Naive thymus-derived CD4-positive, alpha-beta T cell (primary cell): Measurements from ENCODE around the gene C21orf91. TPM values are rescaled to one million over a fixed set of nuclear protein-coding genes. Genes with fewer than 3 reads are reported as not detected.
A peak's percentile ranks its signal among the peaks of the same experiment; 100 is the strongest.

Experiments
- ATAC-seq: fragments of 150-1000 bp; cut with Tn5 transposase; 2 replicates; pipeline ENCODE4 v1.10.0; 2021; ENCODE audit warnings: mild to moderate bottlenecking, moderate library complexity
- CTCF ChIA-PET: fragments of 350-600 bp; sonication (Branson Sonifier 250); formaldehyde crosslinking; loops from one replicate; lab custom pipeline; 2021; ENCODE audit warnings: antibody characterized with exemption; lab: Charles Lee
- POLR2A ChIA-PET: fragments of 350-600 bp; sonication (Branson Sonifier 250); formaldehyde crosslinking; loops from one replicate; lab custom pipeline; 2021; ENCODE audit warnings: antibody characterized with exemption, inconsistent platforms; lab: Charles Lee
- DNase-seq, 9 donors: peaks; one replicate each; pipeline versions ENCODE4 v3.0.0 to v3.0.0-alpha.2; 2020 to 2022; ENCODE audit warnings: mixed read lengths in 1 of 9
- H3K27ac ChIP-seq: one replicate; pipeline ENCODE4 v1.7.0; 2013; ENCODE audit warnings: mild to moderate bottlenecking, low read depth, low read length, moderate library complexity
- H3K27me3 ChIP-seq, 2 donors: one replicate each; pipeline ENCODE4 v1.7.0; 2013; ENCODE audit warnings: low read length in 2 of 2, mild to moderate bottlenecking in 2 of 2, moderate library complexity in 2 of 2; ENCODE audit not compliant: control insufficient read depth in 2 of 2, insufficient read depth in 2 of 2
- H3K36me3 ChIP-seq, 3 experiments: 1 replicate in 2 of 3; 2 replicates in 1 of 3; pipeline ENCODE4 v1.7.0; 2013; ENCODE audit warnings: low read length in 3 of 3, mild to moderate bottlenecking in 3 of 3, moderate library complexity in 1 of 3; ENCODE audit not compliant: insufficient read depth in 3 of 3, control insufficient read depth in 2 of 3
- H3K4me1 ChIP-seq, 2 donors: one replicate each; pipeline ENCODE4 v1.7.0; 2013; ENCODE audit warnings: low read length in 2 of 2, mild to moderate bottlenecking in 2 of 2, moderate library complexity in 1 of 2; ENCODE audit not compliant: control insufficient read depth in 2 of 2, insufficient read depth in 2 of 2
- H3K4me3 ChIP-seq: 2 replicates; pipeline ENCODE4 v1.7.0; 2013; ENCODE audit warnings: mild to moderate bottlenecking, low read length
- H3K9me3 ChIP-seq, 3 experiments: 1 replicate in 2 of 3; 2 replicates in 1 of 3; pipeline ENCODE4 v1.7.0; 2013; ENCODE audit warnings: low read length in 3 of 3; ENCODE audit not compliant: control insufficient read depth in 2 of 3
- H3K27ac Mint-ChIP-seq, 9 donors: one replicate each; pipeline ENCODE4 v1.8.0; 2020 to 2022; ENCODE audit warnings: mixed read lengths in 9 of 9, mild to moderate bottlenecking in 8 of 9, moderate library complexity in 5 of 9, inconsistent platforms in 2 of 9
- H3K27me3 Mint-ChIP-seq, 5 donors: one replicate each; pipeline ENCODE4 v1.8.0; 2021 to 2022; ENCODE audit warnings: mixed read lengths in 5 of 5, mild to moderate bottlenecking in 1 of 5
- H3K36me3 Mint-ChIP-seq, 5 donors: one replicate each; pipeline ENCODE4 v1.8.0; 2020 to 2022; ENCODE audit warnings: mixed read lengths in 5 of 5, mild to moderate bottlenecking in 3 of 5, inconsistent platforms in 1 of 5
- H3K4me1 Mint-ChIP-seq, 7 donors: one replicate each; pipeline ENCODE4 v1.8.0; 2020 to 2022; ENCODE audit warnings: mixed read lengths in 7 of 7, mild to moderate bottlenecking in 3 of 7, inconsistent platforms in 1 of 7
- H3K4me3 Mint-ChIP-seq, 10 donors: one replicate each; pipeline ENCODE4 v1.8.0; 2020 to 2022; ENCODE audit warnings: mild to moderate bottlenecking in 10 of 10, mixed read lengths in 10 of 10, moderate library complexity in 6 of 10, inconsistent platforms in 2 of 10
- H3K9me3 Mint-ChIP-seq, 11 donors: one replicate each; pipeline ENCODE4 v1.8.0; 2020 to 2022; ENCODE audit warnings: mixed read lengths in 11 of 11, mild to moderate bottlenecking in 4 of 11, inconsistent platforms in 1 of 11, moderate library complexity in 1 of 11
- intact Hi-C, 2 donors: fragments of 100-400 bp; cut with micrococcal nuclease; formaldehyde crosslinking; loops; one replicate each; pipeline ENCODE4 v1.15.1; 2023
- polyA plus RNA-seq, 2 donors: library from polyadenylated mRNA; unstranded; fragments of 300-500 nt; fragmentation: Illumina TruSeq; gene quantifications; one replicate each; pipeline ENCODE4 v1.2.3, GENCODE V29; 2021
- total RNA-seq, 6 experiments: library from RNA in 5 of 6; stranded (reverse) in 5 of 6; gene quantifications; 1 replicate in 5 of 6; 2 replicates in 1 of 6; pipeline ENCODE4 v1.2.3 and lab custom pipeline; 2021 to 2026

The C21orf91 gene
- total and polyA plus RNA-seq, 7 experiments from 2014 or later = 26.0 to 59.8 (median 40.8) TPM

GRCh38 chr21:17759511-17760178 is 59.5 kb downstream of the C21orf91 start:
- DNase-seq = no peak
- POLR2A ChIA-PET = interaction anchor here (0.6 kb wide), 1 partner anchor 8 kb away, joined by 3 read pairs; no protein-coding TSS in a partner anchor
- Histone ChIP-seq H3K27ac (no peak overlapping the region), H3K4me1 (no peaks in the 10 kb centered on the region), H3K4me3 (no peak overlapping the region), H3K9me3 (no peaks in the 10 kb centered on the region), H3K36me3 (no peaks in the 10 kb centered on the region), H3K27me3 (no peaks in the 10 kb centered on the region)
- CTCF ChIA-PET = interaction anchor here (0.6 kb wide), 1 partner anchor 78 kb away, joined by 3 read pairs; no protein-coding TSS in a partner anchor
- Mint-ChIP-seq H3K4me3 (no peak overlapping the region), H3K36me3 (peaks cover 0 to 14% (median 0%) of the 10 kb centered on the region in 5 donors), H3K9me3 (peaks cover 0 to 6% (median 0%) of the 10 kb centered on the region in 11 donors), H3K4me1 (peaks cover 0 to 7% (median 0%) of the 10 kb centered on the region in 7 donors), H3K27ac (no peak overlapping the region), H3K27me3 (no peaks in the 10 kb centered on the region)
- no peak for ATAC-seq
- intact Hi-C loops = loop anchor here in 1 of 2 donors (2.0 kb wide), 1 partner anchor 17 kb away; no protein-coding TSS in a partner anchor

GRCh38 chr21:17758683-17759082 is 60.5 kb downstream of the C21orf91 start:
- Histone ChIP-seq H3K4me1 (no peaks in the 10 kb centered on the region), H3K36me3 (no peaks in the 10 kb centered on the region), H3K4me3 (no peak overlapping the region), H3K27me3 (no peaks in the 10 kb centered on the region), H3K9me3 (no peaks in the 10 kb centered on the region), H3K27ac (no peak overlapping the region)
- peaks cover 0 to 3% (median 0%) of the 10 kb centered on the region in 11 donors for H3K9me3 Mint-ChIP-seq
- peaks cover 0 to 12% (median 0%) of the 10 kb centered on the region in 5 donors for H3K36me3 Mint-ChIP-seq
- no peak overlapping the region for H3K27ac Mint-ChIP-seq
- ChIA-PET POLR2A (no interaction called here), CTCF (no interaction called here)
- H3K4me3 Mint-ChIP-seq = no peak overlapping the region
- ATAC-seq = peak; percentile 27
- no peak for DNase-seq
- no peaks in the 10 kb centered on the region for H3K27me3 Mint-ChIP-seq
- H3K4me1 Mint-ChIP-seq = peaks cover 0 to 9% (median 0%) of the 10 kb centered on the region in 7 donors
- intact Hi-C loops = no loop called here

GRCh38 chr21:17757671-17758070 is 61.5 kb downstream of the C21orf91 start:
- DNase-seq = no peak
- no peaks in the 10 kb centered on the region for H3K27me3 ChIP-seq
- Mint-ChIP-seq H3K36me3 (peaks cover 0 to 12% (median 0%) of the 10 kb centered on the region in 5 donors), H3K27me3 (no peaks in the 10 kb centered on the region), H3K27ac (no peak overlapping the region), H3K4me1 (peaks cover 0 to 14% (median 0%) of the 10 kb centered on the region in 7 donors), H3K9me3 (peaks cover 0 to 3% (median 0%) of the 10 kb centered on the region in 11 donors), H3K4me3 (no peak overlapping the region)
- no peak overlapping the region for H3K4me3 ChIP-seq
- ChIA-PET POLR2A (no interaction called here), CTCF (no interaction called here)
- intact Hi-C loops = no loop called here
- no peaks in the 10 kb centered on the region for H3K4me1 ChIP-seq
- ATAC-seq = no peak
- no peaks in the 10 kb centered on the region for H3K9me3 ChIP-seq
- H3K36me3 ChIP-seq = no peaks in the 10 kb centered on the region
- no peak overlapping the region for H3K27ac ChIP-seq

GRCh38 chr21:17753736-17754135 is 65.4 kb downstream of the C21orf91 start:
- Histone ChIP-seq H3K27ac (no peak overlapping the region), H3K4me3 (no peak overlapping the region), H3K4me1 (no peaks in the 10 kb centered on the region), H3K36me3 (no peaks in the 10 kb centered on the region), H3K27me3 (no peaks in the 10 kb centered on the region), H3K9me3 (no peaks in the 10 kb centered on the region)
- Mint-ChIP-seq H3K9me3 (peaks cover 0 to 10% (median 3%) of the 10 kb centered on the region in 11 donors), H3K27me3 (peaks cover 0 to 4% (median 0%) of the 10 kb centered on the region in 5 donors), H3K4me3 (no peak overlapping the region), H3K36me3 (peaks cover 0 to 9% (median 0%) of the 10 kb centered on the region in 5 donors), H3K27ac (no peak overlapping the region), H3K4me1 (peaks cover 0 to 10% (median 0%) of the 10 kb centered on the region in 7 donors)
- POLR2A ChIA-PET = no interaction called here
- CTCF ChIA-PET = no interaction called here
- DNase-seq = no peak
- intact Hi-C loops = no loop called here
- no peak for ATAC-seq

GRCh38 chr21:17752171-17752570 is 67.0 kb downstream of the C21orf91 start:
- Mint-ChIP-seq H3K4me3 (no peak overlapping the region), H3K9me3 (peaks cover 0 to 9% (median 3%) of the 10 kb centered on the region in 11 donors), H3K27ac (no peak overlapping the region), H3K27me3 (peaks cover 0 to 4% (median 0%) of the 10 kb centered on the region in 5 donors), H3K36me3 (peaks cover 0 to 4% (median 0%) of the 10 kb centered on the region in 5 donors), H3K4me1 (peaks cover 0 to 6% (median 0%) of the 10 kb centered on the region in 7 donors)
- Histone ChIP-seq H3K4me3 (no peak overlapping the region), H3K4me1 (no peaks in the 10 kb centered on the region), H3K27me3 (no peaks in the 10 kb centered on the region), H3K27ac (no peak overlapping the region), H3K9me3 (no peaks in the 10 kb centered on the region), H3K36me3 (no peaks in the 10 kb centered on the region)
- ChIA-PET CTCF (no interaction called here), POLR2A (no interaction called here)
- intact Hi-C loops = no loop called here
- DNase-seq (no peak), ATAC-seq (no peak)

- peak overlapping the region in 1 of 9 donors; percentile 52 for H3K27ac Mint-ChIP-seq
- Histone ChIP-seq H3K27me3 (no peaks in the 10 kb centered on the region), H3K9me3 (no peaks in the 10 kb centered on the region), H3K27ac (no peak overlapping the region), H3K36me3 (no peaks in the 10 kb centered on the region), H3K4me3 (no peak overlapping the region), H3K4me1 (no peaks in the 10 kb centered on the region)
- H3K4me1 Mint-ChIP-seq = peaks cover 0 to 11% (median 0%) of the 10 kb centered on the region in 7 donors
- H3K27me3 Mint-ChIP-seq = peaks cover 0 to 4% (median 0%) of the 10 kb centered on the region in 5 donors
- H3K4me3 Mint-ChIP-seq = no peak overlapping the region
- peaks cover 0 to 1% (median 0%) of the 10 kb centered on the region in 5 donors for H3K36me3 Mint-ChIP-seq
- ChIA-PET CTCF (interaction anchor here (0.6 to 0.9 kb wide), 2 partner anchors 28 to 91 kb away, joined by 3 read pairs; no protein-coding TSS in a partner anchor), POLR2A (interaction anchor here (1.1 kb wide), 1 partner anchor 37 kb away, joined by 3 read pairs; no protein-coding TSS in a partner anchor)
- no peak for ATAC-seq
- intact Hi-C loops = loop anchor here in 1 of 2 donors (5.0 kb wide), 1 partner anchor 35 kb away; no protein-coding TSS in a partner anchor
- peaks cover 0 to 28% (median 4%) of the 10 kb centered on the region in 11 donors for H3K9me3 Mint-ChIP-seq
- no peak for DNase-seq
These were observed 72.2 kb downstream of the C21orf91 start for GRCh38 chr21:17746920-17747319.
